ENCODE results near the gene RNF7. TPM values are rescaled to one million over a fixed set of nuclear protein-coding genes. Genes with fewer than 3 reads are reported as not detected.
"Not testable (repeated sequence)": the region's sequence is repeated elsewhere in the genome, so short reads cannot be mapped to it uniquely, and the experiment has no call there.

RNF7 gene
- total and polyA plus RNA-seq, 8 donors, result 88.1 to 107 (median 94.4) TPM

GRCh38 chr3:141753399-141753798, 15.3 kb downstream of the RNF7 start:
- intact Hi-C loops (cut with DNase I), result no loop called here
- DNase-seq (no peak), ATAC-seq (no peak)

DNA sequence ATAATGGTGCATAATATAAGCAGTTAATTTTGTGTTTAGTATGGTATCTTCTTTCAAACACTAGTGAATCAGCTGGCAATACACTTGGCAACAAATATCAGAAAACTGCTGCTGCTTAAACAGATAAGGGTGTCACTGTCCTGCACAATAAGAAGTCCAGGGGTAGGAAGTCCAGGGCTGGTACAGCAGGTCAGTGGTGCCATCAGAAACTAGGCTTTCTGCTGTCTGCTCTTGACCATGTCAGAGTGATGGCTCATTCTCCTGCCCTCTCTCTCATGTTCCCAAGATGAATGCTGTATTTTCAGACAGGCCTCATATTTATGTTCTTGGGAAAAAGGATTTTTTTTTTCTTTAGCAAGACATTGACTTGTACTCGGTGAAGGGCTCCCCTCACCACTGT, 15.9 kb downstream of the RNF7 start:
- intact Hi-C loops (cut with DNase I), result no loop called here
- no peaks in the 10 kb centered on the region for H3K27me3 ChIP-seq
- TF ChIP-seq, protein P1, sequence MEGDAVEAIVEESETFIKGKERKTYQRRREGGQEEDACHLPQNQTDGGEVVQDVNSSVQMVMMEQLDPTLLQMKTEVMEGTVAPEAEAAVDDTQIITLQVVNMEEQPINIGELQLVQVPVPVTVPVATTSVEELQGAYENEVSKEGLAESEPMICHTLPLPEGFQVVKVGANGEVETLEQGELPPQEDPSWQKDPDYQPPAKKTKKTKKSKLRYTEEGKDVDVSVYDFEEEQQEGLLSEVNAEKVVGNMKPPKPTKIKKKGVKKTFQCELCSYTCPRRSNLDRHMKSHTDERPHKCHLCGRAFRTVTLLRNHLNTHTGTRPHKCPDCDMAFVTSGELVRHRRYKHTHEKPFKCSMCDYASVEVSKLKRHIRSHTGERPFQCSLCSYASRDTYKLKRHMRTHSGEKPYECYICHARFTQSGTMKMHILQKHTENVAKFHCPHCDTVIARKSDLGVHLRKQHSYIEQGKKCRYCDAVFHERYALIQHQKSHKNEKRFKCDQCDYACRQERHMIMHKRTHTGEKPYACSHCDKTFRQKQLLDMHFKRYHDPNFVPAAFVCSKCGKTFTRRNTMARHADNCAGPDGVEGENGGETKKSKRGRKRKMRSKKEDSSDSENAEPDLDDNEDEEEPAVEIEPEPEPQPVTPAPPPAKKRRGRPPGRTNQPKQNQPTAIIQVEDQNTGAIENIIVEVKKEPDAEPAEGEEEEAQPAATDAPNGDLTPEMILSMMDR (IDR thresholded peaks at IDR 0.05), result no peak
- peaks cover 0 to 23% of the 10 kb centered on the region in 2 donors for H3K36me3 ChIP-seq
- H3K4me1 ChIP-seq, result no peaks in the 10 kb centered on the region
- H3K9me3 ChIP-seq, result no peaks in the 10 kb centered on the region
- ATAC-seq (no peak), DNase-seq (no peak)
- no peak overlapping the region for H3K4me3 ChIP-seq
- H3K27ac ChIP-seq, result no peak overlapping the region

More at GRCh38 chr3:141753399-141753798, 15.3 kb downstream of the RNF7 start:
- Histone ChIP-seq H3K9me3 (no peaks in the 10 kb centered on the region), H3K27me3 (no peaks in the 10 kb centered on the region), H3K36me3 (peaks cover 0 to 29% of the 10 kb centered on the region in 2 donors), H3K4me3 (no peak overlapping the region), H3K4me1 (no peaks in the 10 kb centered on the region), H3K27ac (no peak overlapping the region)
- TF ChIP-seq, protein P1 (IDR thresholded peaks at IDR 0.05), result no peak

- H3K27me3 ChIP-seq; H3K36me3 ChIP-seq; H3K4me3 ChIP-seq; ATAC-seq; H3K9me3 ChIP-seq; H3K27ac ChIP-seq; H3K4me1 ChIP-seq; DNase-seq; intact Hi-C loops (cut with DNase I): not testable (repeated sequence)
These were observed 24.5 kb downstream of the RNF7 start for GRCh38 chr3:141762552-141762951.

DNA sequence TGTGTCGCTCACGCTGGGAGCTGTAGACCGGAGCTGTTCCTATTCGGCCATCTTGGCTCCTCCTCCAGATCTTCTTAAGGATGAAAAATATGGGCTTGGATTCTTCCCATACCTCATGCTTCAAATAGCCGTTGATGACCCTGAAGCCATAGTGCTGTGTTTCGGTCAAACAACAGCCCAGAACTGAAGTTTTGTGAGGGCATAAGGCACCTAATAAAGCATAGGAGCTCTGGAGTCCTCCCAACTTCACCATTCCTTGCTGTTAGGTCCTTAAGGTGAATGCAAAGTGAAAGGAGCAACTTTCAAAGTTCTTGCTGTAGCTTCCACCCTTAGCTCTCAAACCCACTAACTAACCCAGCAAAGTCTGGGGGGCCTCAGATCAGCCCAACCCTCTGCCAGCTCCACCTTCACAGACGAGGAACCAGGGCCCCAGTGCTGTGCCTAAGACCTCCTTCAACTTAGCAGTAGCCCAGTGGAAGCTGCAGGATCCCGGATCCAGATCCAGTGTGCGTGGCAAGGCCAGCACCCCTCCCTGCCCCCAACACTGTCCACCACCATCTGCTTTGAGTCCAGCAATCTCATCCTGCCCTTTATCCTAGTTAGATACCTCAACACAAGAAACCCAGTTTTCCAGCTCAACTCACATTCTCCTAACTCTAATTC, 25.1 kb downstream of the RNF7 start, which contains the start of gene GRK7:
GRK7 (plus strand) TSS at position 321 of the 663 bp plus-strand sequence. CDS start 14,877 bp downstream, outside the sequence.
- Histone ChIP-seq H3K4me1 (peaks cover 0 to 3% of the 10 kb centered on the region in 2 donors), H3K36me3 (no peaks in the 10 kb centered on the region), H3K4me3 (no peak within 1 kb of the TSS), H3K9me3 (no peaks in the 10 kb centered on the region), H3K27me3 (no peaks in the 10 kb centered on the region), H3K27ac (no peak within 1 kb of the TSS)
- no peak for ATAC-seq
- DNase-seq, result no peak
- TF ChIP-seq, protein P1 (IDR thresholded peaks at IDR 0.05), result no peak
- intact Hi-C loops (cut with DNase I), result no loop called here

DNA sequence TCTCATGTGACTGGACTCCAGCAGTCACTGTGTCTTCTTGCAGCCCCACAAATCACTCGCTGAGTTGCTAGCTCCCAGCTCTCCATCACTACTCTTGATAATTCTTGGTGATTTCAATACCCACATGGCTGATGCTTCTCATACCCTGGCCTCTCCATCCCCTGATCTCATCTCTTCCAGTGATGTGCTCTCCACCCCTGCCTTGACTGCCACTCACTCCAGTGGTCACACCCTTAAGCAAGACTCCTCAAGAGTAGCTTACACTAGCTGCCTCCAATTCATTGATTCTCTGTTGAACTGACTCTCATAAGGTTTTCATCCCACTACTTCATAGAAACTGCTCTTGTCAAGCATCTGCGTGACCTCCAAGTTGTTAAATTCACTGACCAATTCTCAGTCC, 25.9 kb downstream of the RNF7 start:
- H3K9me3 ChIP-seq, result no peaks in the 10 kb centered on the region
- H3K4me1 ChIP-seq, result peaks cover 0 to 3% of the 10 kb centered on the region in 2 donors
- ATAC-seq (no peak), DNase-seq (no peak)
- H3K4me3 ChIP-seq, result no peak overlapping the region
- TF ChIP-seq, protein P1 (IDR thresholded peaks at IDR 0.05), result no peak
- intact Hi-C loops (cut with DNase I), result no loop called here
- H3K27ac ChIP-seq, result no peak overlapping the region
- no peaks in the 10 kb centered on the region for H3K27me3 ChIP-seq
- no peaks in the 10 kb centered on the region for H3K36me3 ChIP-seq

DNA sequence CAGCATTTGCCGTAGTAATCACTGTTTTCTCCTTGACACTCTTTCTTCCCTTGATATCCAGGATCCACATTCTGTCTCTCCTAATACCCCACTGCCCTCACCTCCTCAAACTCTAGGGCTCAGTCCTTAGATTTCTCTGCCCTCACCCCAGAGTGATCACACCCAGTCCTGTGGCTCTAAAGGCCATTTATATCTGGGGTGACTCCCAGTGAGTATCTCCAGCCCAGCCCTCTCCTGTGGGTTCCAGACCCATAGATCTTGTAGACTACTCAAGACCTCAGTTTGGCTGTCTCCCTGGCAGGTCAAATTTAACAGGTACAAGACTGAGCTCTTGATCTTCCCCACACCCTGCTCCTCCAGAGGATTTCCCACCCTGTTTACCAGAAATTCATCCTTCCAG, 26.4 kb downstream of the RNF7 start:
- TF ChIP-seq, protein P1 (IDR thresholded peaks at IDR 0.05), result no peak
- Histone ChIP-seq H3K36me3 (no peaks in the 10 kb centered on the region), H3K27me3 (no peaks in the 10 kb centered on the region), H3K27ac (no peak overlapping the region), H3K4me1 (peaks cover 0 to 3% of the 10 kb centered on the region in 2 donors), H3K4me3 (no peak overlapping the region), H3K9me3 (no peaks in the 10 kb centered on the region)
- no peak for DNase-seq
- no peak for ATAC-seq
- intact Hi-C loops (cut with DNase I), result no loop called here
